GM19438 (cell line): ENCODE results near the gene HDAC5.
A peak's percentile ranks its signal among the peaks of the same experiment; 100 is the strongest.
"Not testable (repeated sequence)": the region's sequence is repeated elsewhere in the genome, so short reads cannot be mapped to it uniquely, and the experiment has no call there.

ENCODE experiments used
- ATAC-seq: cut with Tn5 transposase; IDR thresholded peaks from one replicate; pipeline ENCODE4 v1.9.1; 2021; ENCODE audit warnings: low read depth; ENCODE audit not compliant: unreplicated experiment

Gene HDAC5

GRCh38 chr17:44071198-44071520 is 52.3 kb downstream of the HDAC5 start:
- no peak for ATAC-seq

GRCh38 chr17:44070455-44071197 is 52.8 kb downstream of the HDAC5 start, which contains the start of gene G6PC3:
Gene G6PC3 (plus strand): TSS chr17:44070735. CDS start chr17:44070966, 231 bp downstream.
- peak; percentile 74 for ATAC-seq

GRCh38 chr17:44069974-44070454 is 53.4 kb downstream of the HDAC5 start:
- ATAC-seq, result no peak

- ATAC-seq, result no peak
Observed at GRCh38 chr17:44067545-44067940, 55.9 kb downstream of the HDAC5 start.

GRCh38 chr17:44066204-44066930 is 57.1 kb downstream of the HDAC5 start, which contains the start of gene LSM12:
Gene LSM12 (minus strand): TSS chr17:44066671. CDS start chr17:44066587, 84 bp downstream.
- peak; percentile 53 for ATAC-seq

GRCh38 chr17:44065668-44066203 is 57.7 kb downstream of the HDAC5 start:
- no peak for ATAC-seq

- no peak for ATAC-seq
Observed at GRCh38 chr17:44063704-44064639, 59.5 kb downstream of the HDAC5 start.

GRCh38 chr17:44062871-44063270 is 60.6 kb downstream of the HDAC5 start:
- ATAC-seq, result no peak

GRCh38 chr17:44061446-44061845 is 62.0 kb downstream of the HDAC5 start:
- ATAC-seq, result no peak

- no peak for ATAC-seq
Observed at GRCh38 chr17:44059101-44059892, 64.1 kb downstream of the HDAC5 start.

GRCh38 chr17:44053125-44053872 is 70.1 kb downstream of the HDAC5 start:
- no peak for ATAC-seq

- no peak for ATAC-seq
Observed at GRCh38 chr17:44049294-44050060, 74.0 kb downstream of the HDAC5 start.

GRCh38 chr17:44046893-44047292 is 76.5 kb downstream of the HDAC5 start:
- ATAC-seq, result not testable (repeated sequence)

GRCh38 chr17:44045486-44045885 is 78.0 kb downstream of the HDAC5 start:
- ATAC-seq, result no peak

GRCh38 chr17:44044071-44044470 is 79.4 kb downstream of the HDAC5 start:
- ATAC-seq, result no peak

GRCh38 chr17:44043272-44043696 is 80.2 kb downstream of the HDAC5 start:
- no peak for ATAC-seq

GRCh38 chr17:44039829-44040635 is 83.4 kb downstream of the HDAC5 start:
- no peak for ATAC-seq
